CD4-positive, alpha-beta T cell (primary cell): ENCODE data around the gene TMPRSS9. TPM values are rescaled to one million over a fixed set of nuclear protein-coding genes. Genes with fewer than 3 reads are reported as not detected.

Experiments
- ATAC-seq: fragments of 200-7000 bp; cut with Tn5 transposase; one replicate; pipeline ENCODE4 v1.10.0; 2022; ENCODE audit warnings: mild to moderate bottlenecking; ENCODE audit not compliant: poor library complexity
- CTCF ChIA-PET: fragments of 350-600 bp; sonication (Branson Sonifier 250); formaldehyde crosslinking; loops from one replicate; lab custom pipeline; 2021; ENCODE audit warnings: antibody characterized with exemption, inconsistent platforms; lab: Charles Lee
- POLR2A ChIA-PET: fragments of 350-600 bp; sonication (Branson Sonifier 250); formaldehyde crosslinking; loops from one replicate; lab custom pipeline; 2021; ENCODE audit warnings: antibody characterized with exemption, inconsistent platforms; lab: Charles Lee
- DNase-seq, 14 experiments: peaks; one replicate each; pipeline ENCODE4 v3.0.0-alpha.2; 2013 to 2020; ENCODE audit warnings: mixed read lengths in 2 of 14
- H3K27ac ChIP-seq, 2 donors: one replicate each; pipeline versions ENCODE4 v1.5.1 to v1.7.0; 2013; ENCODE audit warnings: low read length in 2 of 2, low read depth in 1 of 2, mild to moderate bottlenecking in 1 of 2
- H3K27me3 ChIP-seq, 2 experiments: 1 replicate in 1 of 2; 2 replicates in 1 of 2; pipeline versions ENCODE4 v1.6.1 to v1.7.0; 2013; ENCODE audit warnings: low read length in 2 of 2, control low read depth in 1 of 2, mild to moderate bottlenecking in 1 of 2, moderate library complexity in 1 of 2; ENCODE audit not compliant: insufficient read depth in 2 of 2, control insufficient read depth in 1 of 2
- H3K36me3 ChIP-seq: one replicate; pipeline ENCODE4 v1.6.1; 2013; ENCODE audit warnings: low read length, control low read depth; ENCODE audit not compliant: insufficient read depth
- H3K4me1 ChIP-seq: one replicate; pipeline ENCODE4 v1.6.1; 2013; ENCODE audit warnings: low read length, control low read depth; ENCODE audit not compliant: insufficient read depth
- H3K4me3 ChIP-seq: one replicate; pipeline ENCODE4 v1.5.1; 2013; ENCODE audit warnings: mild to moderate bottlenecking, low read length, moderate library complexity
- H3K9me3 ChIP-seq, 2 experiments: 1 replicate in 1 of 2; 2 replicates in 1 of 2; pipeline versions ENCODE4 v1.6.1 to v1.7.0; 2013; ENCODE audit warnings: low read length in 2 of 2, mild to moderate bottlenecking in 2 of 2, control low read depth in 1 of 2, moderate library complexity in 1 of 2; ENCODE audit not compliant: control insufficient read depth in 1 of 2, insufficient read depth in 1 of 2
- H3K27ac Mint-ChIP-seq: one replicate; pipeline ENCODE4 v1.8.0; 2020; ENCODE audit warnings: mixed read lengths
- H3K27me3 Mint-ChIP-seq: one replicate; pipeline ENCODE4 v1.8.0; 2021; ENCODE audit warnings: mixed read lengths
- H3K36me3 Mint-ChIP-seq: one replicate; pipeline ENCODE4 v1.8.0; 2021; ENCODE audit warnings: low read depth, mixed read lengths
- H3K4me1 Mint-ChIP-seq: one replicate; pipeline ENCODE4 v1.8.0; 2021; ENCODE audit warnings: low read depth, mixed read lengths
- H3K4me3 Mint-ChIP-seq: one replicate; pipeline ENCODE4 v1.8.0; 2020; ENCODE audit warnings: mild to moderate bottlenecking, mixed read lengths
- H3K9me3 Mint-ChIP-seq: one replicate; pipeline ENCODE4 v1.8.0; 2020; ENCODE audit warnings: mixed read lengths
- CTCF ChIP-seq: fragments of 200-600 bp; IDR thresholded peaks from one replicate; pipeline ENCODE4 v1.8.0; 2022; ENCODE audit warnings: antibody characterized with exemption, mild to moderate bottlenecking
- intact Hi-C, 2 experiments: fragments of 100-400 bp; cut with DNase I in 1 of 2; cut with micrococcal nuclease in 1 of 2; formaldehyde crosslinking; loops; one replicate each; pipeline versions ENCODE4 v1.15.1 to v1.9.0; 2023 to 2025; cut with DNase I, micrococcal nuclease
- total RNA-seq, 174 experiments: library from RNA in 2 of 174; stranded (reverse) in 2 of 174; gene quantifications; one replicate each; pipeline ENCODE4 v1.2.3 and lab custom pipeline; 2021 to 2026

The TMPRSS9 gene
- total RNA-seq, 2 experiments from 2014 or later: not detected

- no peak overlapping the region for H3K4me3 Mint-ChIP-seq
Measured at GRCh38 chr19:2361246-2362045, 1.4 kb downstream of the TMPRSS9 start.

DNA sequence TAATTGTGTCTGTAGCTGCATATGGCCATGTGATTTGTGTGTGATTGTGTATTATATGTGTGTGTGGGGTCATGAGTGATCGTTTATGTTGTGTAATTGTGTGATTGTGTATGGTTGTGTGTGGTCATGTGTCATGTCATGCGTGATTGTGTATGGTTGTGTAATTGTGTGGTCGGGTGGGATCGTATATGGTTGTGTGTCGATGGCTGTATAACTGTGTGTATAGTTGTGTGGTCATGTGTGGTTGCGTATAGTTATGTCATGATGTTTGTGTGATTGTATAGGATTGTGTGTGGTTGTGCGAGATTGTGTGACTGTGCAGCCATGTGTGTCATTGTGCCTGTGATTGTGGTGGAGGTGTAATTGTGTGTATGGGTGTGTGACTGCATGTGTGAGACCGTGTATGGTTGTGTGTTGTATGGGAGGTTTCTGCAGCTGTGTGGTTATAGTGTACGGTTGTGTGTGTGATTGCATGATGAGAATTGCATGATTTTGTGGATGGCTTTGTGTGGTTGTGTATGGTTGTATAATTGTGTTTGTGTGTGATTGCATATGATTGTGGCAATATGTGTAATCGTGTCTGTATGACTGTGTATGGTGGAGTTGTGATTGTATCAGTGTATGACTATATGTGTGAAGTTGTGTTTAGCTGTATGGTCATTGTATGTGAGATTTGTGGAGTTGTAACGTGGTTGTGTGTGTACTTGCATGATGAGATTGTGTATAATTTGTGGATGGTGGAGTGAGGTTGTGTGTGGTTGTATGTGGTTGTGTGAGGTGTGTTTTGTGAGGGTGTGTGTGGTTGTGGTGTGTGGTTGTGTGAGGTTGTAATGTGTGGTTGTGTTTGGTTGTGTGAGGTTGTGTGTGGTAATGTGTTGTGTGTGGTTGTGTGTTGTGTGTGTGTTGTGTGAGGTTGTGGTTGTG is 2.2 kb downstream of the TMPRSS9 start:
- DNase-seq: no peak

More at GRCh38 chr19:2361246-2362045, 1.4 kb downstream of the TMPRSS9 start:
- H3K4me1 ChIP-seq: peaks cover 10% of the 10 kb centered on the region
- H3K27me3 ChIP-seq: peaks cover 16 to 19% of the 10 kb centered on the region in 2 experiments
- no peaks in the 10 kb centered on the region for H3K36me3 Mint-ChIP-seq
- ATAC-seq (no peak), DNase-seq (no peak)
- intact Hi-C loops: no loop called here
- peaks cover 12% of the 10 kb centered on the region for H3K27me3 Mint-ChIP-seq
- H3K4me1 Mint-ChIP-seq: peaks cover 6% of the 10 kb centered on the region
- no peak overlapping the region for H3K4me3 ChIP-seq
- TF ChIP-seq CTCF: no peak
- H3K27ac ChIP-seq: no peak overlapping the region
- no peaks in the 10 kb centered on the region for H3K36me3 ChIP-seq
- POLR2A ChIA-PET: no interaction called here
- H3K27ac Mint-ChIP-seq: no peak overlapping the region
- H3K9me3 Mint-ChIP-seq: no peaks in the 10 kb centered on the region
- H3K9me3 ChIP-seq: peaks cover 0 to 8% of the 10 kb centered on the region in 2 experiments
- CTCF ChIA-PET: no interaction called here

GRCh38 chr19:2362970-2363300 is 2.9 kb downstream of the TMPRSS9 start:
- no peak overlapping the region for H3K4me3 ChIP-seq

More for the DNA sequence above, 2.2 kb downstream of the TMPRSS9 start:
- Histone ChIP-seq H3K27me3 (peaks cover 16 to 19% of the 10 kb centered on the region in 2 experiments), H3K27ac (no peak overlapping the region), H3K9me3 (peaks cover 0 to 13% of the 10 kb centered on the region in 2 experiments), H3K4me3 (no peak overlapping the region), H3K4me1 (peaks cover 10% of the 10 kb centered on the region), H3K36me3 (no peaks in the 10 kb centered on the region)
- peaks cover 16% of the 10 kb centered on the region for H3K27me3 Mint-ChIP-seq
- TF ChIP-seq CTCF: no peak
- no peaks in the 10 kb centered on the region for H3K36me3 Mint-ChIP-seq
- H3K27ac Mint-ChIP-seq: no peak overlapping the region
- CTCF ChIA-PET: no interaction called here
- no peaks in the 10 kb centered on the region for H3K9me3 Mint-ChIP-seq
- no peak for ATAC-seq
- peaks cover 6% of the 10 kb centered on the region for H3K4me1 Mint-ChIP-seq
- intact Hi-C loops: no loop called here
- no peak overlapping the region for H3K4me3 Mint-ChIP-seq
- POLR2A ChIA-PET: no interaction called here

More at GRCh38 chr19:2362970-2363300, 2.9 kb downstream of the TMPRSS9 start:
- ATAC-seq (no peak), DNase-seq (no peak)
- ChIA-PET POLR2A (no interaction called here), CTCF (no interaction called here)
- H3K4me1 Mint-ChIP-seq: peaks cover 6% of the 10 kb centered on the region
- H3K9me3 Mint-ChIP-seq: no peaks in the 10 kb centered on the region
- Histone ChIP-seq H3K36me3 (no peaks in the 10 kb centered on the region), H3K4me1 (peaks cover 10% of the 10 kb centered on the region), H3K9me3 (peaks cover 0 to 13% of the 10 kb centered on the region in 2 experiments), H3K27ac (no peak overlapping the region), H3K27me3 (peaks cover 16 to 19% of the 10 kb centered on the region in 2 experiments)
- no peak overlapping the region for H3K4me3 Mint-ChIP-seq
- no peak for TF ChIP-seq CTCF
- peaks cover 16% of the 10 kb centered on the region for H3K27me3 Mint-ChIP-seq
- H3K36me3 Mint-ChIP-seq: no peaks in the 10 kb centered on the region
- intact Hi-C loops: no loop called here
- H3K27ac Mint-ChIP-seq: no peak overlapping the region
